IMR-90 (cell line): ENCODE measurements around the gene MYH9. TPM values are rescaled to one million over a fixed set of nuclear protein-coding genes. Genes with fewer than 3 reads are reported as not detected.

Experiments used
- ATAC-seq: fragments of 200-7000 bp; cut with Tn5 transposase; 2 replicates; pipeline ENCODE4 v1.9.1; 2020; ENCODE audit warnings: low read depth, mild to moderate bottlenecking, moderate library complexity
- BruUV-seq: library from RNA; stranded (reverse); fragments of 400-500 nt; replicated peaks from 2 replicates; lab custom pipeline; 2021; lab: Mats Ljungman, UMichigan
- CTCF ChIA-PET: fragments of 300-600 bp; formaldehyde crosslinking; extraction: SDS; loops from one replicate; lab custom pipeline; 2021; ENCODE audit warnings: antibody characterized with exemption; lab: Yijun Ruan, JAX
- POLR2A ChIA-PET: fragments of 300-600 bp; sonication (Branson Sonifier 250); formaldehyde crosslinking; loops from one replicate; lab custom pipeline; 2022; ENCODE audit warnings: antibody characterized with exemption; ENCODE audit not compliant: unreplicated experiment; lab: Charles Lee
- DNase-seq: peaks from one replicate; pipeline ENCODE4 v3.0.0; 2013
- H2AFZ ChIP-seq: replicated peaks from 2 replicates; pipeline ENCODE3; 2013; ENCODE audit warnings: low read length, mild to moderate bottlenecking; ENCODE audit not compliant: poor library complexity
- H2AK5ac ChIP-seq: 2 replicates; pipeline ENCODE4 v1.6.1; 2013; ENCODE audit warnings: low read depth, low read length, inconsistent platforms
- H2AK9ac ChIP-seq: replicated peaks from 2 replicates; pipeline ENCODE3; 2013; ENCODE audit warnings: mild to moderate bottlenecking, low read depth, low read length, moderate library complexity; ENCODE audit not compliant: poor library complexity
- H2BK120ac ChIP-seq: 2 replicates; pipeline ENCODE4 v1.6.1; 2013; ENCODE audit warnings: low read depth, low read length, inconsistent platforms
- H2BK15ac ChIP-seq: 3 replicates; pipeline ENCODE4 v1.6.1; 2013; ENCODE audit warnings: low read depth, low read length, inconsistent platforms
- H2BK20ac ChIP-seq: 2 replicates; pipeline ENCODE4 v1.6.1; 2013; ENCODE audit warnings: low read depth, mild to moderate bottlenecking, inconsistent platforms, low read length, moderate library complexity
- H2BK5ac ChIP-seq: 2 replicates; pipeline ENCODE4 v1.6.1; 2013; ENCODE audit warnings: mild to moderate bottlenecking, low read depth, low read length, inconsistent platforms; ENCODE audit not compliant: poor library complexity, severe bottlenecking
- H3K14ac ChIP-seq: replicated peaks from 2 replicates; pipeline ENCODE4 v1.6.1; 2013; ENCODE audit warnings: low read depth, low read length, inconsistent platforms
- H3K18ac ChIP-seq: 2 replicates; pipeline ENCODE4 v1.6.1; 2013; ENCODE audit warnings: low read depth, low read length, control low read depth
- H3K23ac ChIP-seq: 2 replicates; pipeline ENCODE4 v1.6.1; 2013; ENCODE audit warnings: low read depth, low read length, inconsistent platforms
- H3K27ac ChIP-seq: 2 replicates; pipeline ENCODE4 v1.5.1; 2013; ENCODE audit warnings: mild to moderate bottlenecking, control low read depth, low read length; ENCODE audit not compliant: insufficient read depth
- H3K27me3 ChIP-seq: 2 replicates; pipeline ENCODE4 v1.6.1; 2013; ENCODE audit warnings: low read length; ENCODE audit not compliant: control insufficient read depth, insufficient read depth
- H3K36me3 ChIP-seq: 2 replicates; pipeline ENCODE4 v1.6.1; 2013; ENCODE audit warnings: low read length, mixed read lengths; ENCODE audit not compliant: control insufficient read depth, insufficient read depth
- H3K4ac ChIP-seq: 2 replicates; pipeline ENCODE4 v1.6.1; 2013; ENCODE audit warnings: low read depth, low read length, inconsistent platforms
- H3K4me1 ChIP-seq: 2 replicates; pipeline ENCODE4 v1.6.1; 2013; ENCODE audit warnings: low read length, mixed read lengths; ENCODE audit not compliant: control insufficient read depth, insufficient read depth
- H3K4me2 ChIP-seq: 2 replicates; pipeline ENCODE4 v1.6.1; 2013; ENCODE audit warnings: low read depth, mild to moderate bottlenecking, control low read depth, low read length, moderate library complexity
- H3K4me3 ChIP-seq: 2 replicates; pipeline ENCODE4 v1.5.1; 2013; ENCODE audit warnings: low read depth, mild to moderate bottlenecking, control low read depth, low read length, moderate library complexity; ENCODE audit not compliant: insufficient read depth
- H3K56ac ChIP-seq: 2 replicates; pipeline ENCODE4 v1.6.1; 2013; ENCODE audit warnings: low read length, inconsistent platforms; ENCODE audit not compliant: insufficient read depth; ENCODE audit errors: extremely low read depth
- H3K79me1 ChIP-seq, 2 experiments: 2 replicates each; pipeline ENCODE4 v1.6.1; 2013; ENCODE audit warnings: low read length in 2 of 2, inconsistent platforms in 1 of 2, low read depth in 1 of 2
- H3K9ac ChIP-seq: 2 replicates; pipeline ENCODE4 v1.6.1; 2013; ENCODE audit warnings: low read depth, low read length, control low read depth
- H3K9me1 ChIP-seq: 2 replicates; pipeline ENCODE4 v1.6.1; 2013; ENCODE audit warnings: low read length, inconsistent platforms; ENCODE audit not compliant: insufficient read depth
- H3K9me3 ChIP-seq: 2 replicates; pipeline ENCODE4 v1.6.1; 2013; ENCODE audit warnings: low read length; ENCODE audit not compliant: control insufficient read depth, insufficient read depth
- H4K20me1 ChIP-seq: 2 replicates; pipeline ENCODE4 v1.6.1; 2013; ENCODE audit warnings: low read length, inconsistent platforms; ENCODE audit not compliant: insufficient read depth
- H4K5ac ChIP-seq: 2 replicates; pipeline ENCODE4 v1.6.1; 2013; ENCODE audit warnings: mild to moderate bottlenecking, low read depth, low read length, control low read depth
- H4K8ac ChIP-seq, 2 experiments: 2 replicates each; pipeline ENCODE4 v1.6.1; 2013; ENCODE audit warnings: low read depth in 2 of 2, low read length in 2 of 2, control low read depth in 1 of 2, inconsistent platforms in 1 of 2
- H4K91ac ChIP-seq: 2 replicates; pipeline ENCODE4 v1.6.1; 2013; ENCODE audit warnings: low read depth, low read length, inconsistent platforms; ENCODE audit not compliant: insufficient read depth
- CTCF ChIP-seq: conservative IDR thresholded peaks from 2 replicates; pipeline ENCODE4 v1.5.1; 2012; ENCODE audit warnings: mild to moderate bottlenecking, low read depth, low read length, improper control_type of control experiment
- MAZ ChIP-seq: IDR thresholded peaks from 2 replicates; pipeline ENCODE4 v1.6.1; 2012; ENCODE audit warnings: low read depth, mild to moderate bottlenecking, low read length, improper control_type of control experiment, moderate library complexity, borderline replicate concordance
- MXI1 ChIP-seq: IDR thresholded peaks from 2 replicates; pipeline ENCODE4 v1.6.1; 2012; ENCODE audit warnings: low read depth, mild to moderate bottlenecking, low read length, moderate library complexity, borderline replicate concordance
- RAD21 ChIP-seq: IDR thresholded peaks from 2 replicates; pipeline ENCODE4 v1.6.1; 2012; ENCODE audit warnings: low read length, improper control_type of control experiment
- RCOR1 ChIP-seq: IDR thresholded peaks from 2 replicates; pipeline ENCODE4 v1.6.1; 2012; ENCODE audit warnings: mild to moderate bottlenecking, low read length, improper control_type of control experiment; ENCODE audit not compliant: insufficient replicate concordance
- RFX5 ChIP-seq: IDR thresholded peaks from 2 replicates; pipeline ENCODE4 v1.8.0; 2012; ENCODE audit warnings: low read depth, mild to moderate bottlenecking, low read length, moderate library complexity
- WGBS, 2 experiments: methylation state at CpG; one replicate each; pipeline versions ENCODE4 v1.1.5 to v1.1.7; 2013; ENCODE audit warnings: missing lambda C conversion rate in 2 of 2; ENCODE audit not compliant: insufficient read length in 1 of 2; ENCODE audit errors: extremely low coverage in 2 of 2; 5-methylcytosine and 5-hydroxymethylcytosine counted together
- dilution Hi-C: fragments of 300-500 bp; cut with HindIII; formaldehyde crosslinking; loops from one replicate; pipeline ENCODE4 v1.14.3; 2018; ENCODE audit warnings: low sequenced_read_pairs; ENCODE audit not compliant: unreplicated experiment
- in situ Hi-C: fragments of 300-500 bp; cut with MboI; formaldehyde crosslinking; loops from 3 replicates; pipeline ENCODE4 v1.14.3; 2019; ENCODE audit warnings: low sequenced_read_pairs, inconsistent platforms, mixed read lengths
- intact Hi-C: fragments of 100-400 bp; cut with micrococcal nuclease; formaldehyde crosslinking; loops from 2 replicates; pipeline ENCODE4 v1.10.0; 2022
- polyA plus RNA-seq, 3 experiments: library from polyadenylated mRNA; depleted of rRNA; stranded (reverse); fragments of >200 nt; gene quantifications; 2 replicates each; pipeline ENCODE4 v1.2.3, GENCODE V29; 2012; ENCODE audit warnings: low replicate concordance in 1 of 3
- total RNA-seq: library from RNA; depleted of rRNA; stranded (reverse); fragments of >200 nt; gene quantifications from 2 replicates; pipeline ENCODE4 v1.2.3, GENCODE V29; 2012

The MYH9 gene
- total and polyA plus RNA-seq, 2 of the 4 experiments (the other 2 are of a cell fraction), result 475 to 554 TPM

GRCh38 chr22:36347094-36347493 lies 40.7 kb downstream of the MYH9 start:
- Histone ChIP-seq H2AK5ac (no peak overlapping the region), H3K9me1 (peaks cover 33% of the 10 kb centered on the region), H3K79me1 (peaks cover 0 to 58% of the 10 kb centered on the region in 2 experiments; a peak in 2 of 4 replicates), H2BK20ac (no peak overlapping the region), H3K9ac (no peak overlapping the region), H4K8ac (no peak overlapping the region), H3K18ac (no peak overlapping the region), H3K4me1 (peaks cover 31% of the 10 kb centered on the region), H2BK5ac (peak overlapping the region; percentile 22), H3K9me3 (no peaks in the 10 kb centered on the region), H3K4me3 (no peak overlapping the region), H3K23ac (0 out of 2 replicates have a peak overlapping the region, but pooled peaks have one; percentile 1), H2AK9ac (no peak overlapping the region), H3K4me2 (no peak overlapping the region), H3K4ac (no peak overlapping the region), H3K56ac (no peak overlapping the region), H2BK15ac (no peak overlapping the region), H4K91ac (no peak overlapping the region), H3K27me3 (no peaks in the 10 kb centered on the region), H3K14ac (no peak overlapping the region), H4K20me1 (peaks cover 98% of the 10 kb centered on the region), H3K36me3 (peaks cover 59% of the 10 kb centered on the region), H4K5ac (no peak overlapping the region), H2AFZ (no peak overlapping the region), H3K27ac (no peak overlapping the region; the same call in 1 of the 2 replicates), H2BK120ac (no peak overlapping the region)
- POLR2A ChIA-PET, result interaction anchor here (0.6 kb wide), 1 partner anchor 73 kb away, joined by 3 read pairs; no protein-coding TSS in a partner anchor
- WGBS, 2 experiments, result 100% methylated on average over 1 of the region's 5 CpGs; no CpG with 5 or more reads in 1 of the 2 experiments
- DNase-seq (no peak), ATAC-seq (no peak)
- in situ Hi-C loops (no loop called here), intact Hi-C loops (no loop called here), dilution Hi-C loops (no loop called here)
- no peak for TF ChIP-seq MAZ
- TF ChIP-seq MXI1, result no peak
- TF ChIP-seq CTCF, result no peak
- no peak for TF ChIP-seq RCOR1
- no peak for TF ChIP-seq RAD21
- TF ChIP-seq RFX5, result no peak
- no TSS peak for BruUV-seq
- CTCF ChIA-PET, result interaction anchor here (0.7 kb wide), 1 partner anchor 274 kb away, joined by 3 read pairs; no protein-coding TSS in a partner anchor
